ENCODE data around the gene TANGO2. TPM values are rescaled to one million over a fixed set of nuclear protein-coding genes. Genes with fewer than 3 reads are reported as not detected.

TANGO2 gene
- polyA plus RNA-seq, 1 of the 3 experiments (the other 2 are of a cell fraction) = 20.7 TPM

- Histone ChIP-seq H3K9me3 (no peaks in the 10 kb centered on the region), H3K4me2 (no peak overlapping the region), H3F3A (replicated peaks; ENCODE audit: insufficient read depth) (peaks cover 16% of the 10 kb centered on the region), H4K20me1 (ENCODE audit: insufficient read depth) (peaks cover 22% of the 10 kb centered on the region; the same call in 1 of the 2 replicates), H3K4me1 (ENCODE audit: control insufficient read depth in 1 of 2, insufficient read depth in 2 of 2, low read depth in 1 of 2, low read length in 1 of 2) (no peaks in the 10 kb centered on the region; a peak in 1 of 4 replicates), H3K9ac (no peak overlapping the region), H3K4me3 (ENCODE audit: low read depth in 2 of 2, low read length in 1 of 2) (no peak overlapping the region), H3K79me2 (ENCODE audit: insufficient read depth) (peaks cover 28% of the 10 kb centered on the region), H3K27me3 (ENCODE audit: insufficient read depth) (no peaks in the 10 kb centered on the region), H2AFZ (ENCODE audit: low read depth) (no peak overlapping the region), H3K9me2 (no peaks in the 10 kb centered on the region), H3K36me3 (replicated peaks in 1 of 2; ENCODE audit: control insufficient read depth in 1 of 2, insufficient read depth in 2 of 2, low read length in 1 of 2) (peaks cover 30 to 91% of the 10 kb centered on the region in 2 experiments), H3K27ac (ENCODE audit: low read depth in 2 of 2, low read length in 1 of 2) (no peak overlapping the region)
- CTCF ChIA-PET = no interaction called here
- 100% methylated on average over 1 of the region's 7 CpGs for WGBS (ENCODE audit: low lambda C conversion rate)
- DNase-seq = no peak
- TF ChIP-seq RAD21 (IDR thresholded peaks at IDR 0.05; ENCODE audit: low read length) (no peak), USF2 (IDR thresholded peaks at IDR 0.05; ENCODE audit: borderline replicate concordance, low read depth, low read length) (no peak), MEF2A (IDR thresholded peaks at IDR 0.05; ENCODE audit: borderline replicate concordance, low read depth) (no peak)
- POLR2A ChIA-PET = no interaction called here
These were observed 86.6 kb downstream of the TANGO2 start for GRCh38 chr22:20107471-20107901.

DNA sequence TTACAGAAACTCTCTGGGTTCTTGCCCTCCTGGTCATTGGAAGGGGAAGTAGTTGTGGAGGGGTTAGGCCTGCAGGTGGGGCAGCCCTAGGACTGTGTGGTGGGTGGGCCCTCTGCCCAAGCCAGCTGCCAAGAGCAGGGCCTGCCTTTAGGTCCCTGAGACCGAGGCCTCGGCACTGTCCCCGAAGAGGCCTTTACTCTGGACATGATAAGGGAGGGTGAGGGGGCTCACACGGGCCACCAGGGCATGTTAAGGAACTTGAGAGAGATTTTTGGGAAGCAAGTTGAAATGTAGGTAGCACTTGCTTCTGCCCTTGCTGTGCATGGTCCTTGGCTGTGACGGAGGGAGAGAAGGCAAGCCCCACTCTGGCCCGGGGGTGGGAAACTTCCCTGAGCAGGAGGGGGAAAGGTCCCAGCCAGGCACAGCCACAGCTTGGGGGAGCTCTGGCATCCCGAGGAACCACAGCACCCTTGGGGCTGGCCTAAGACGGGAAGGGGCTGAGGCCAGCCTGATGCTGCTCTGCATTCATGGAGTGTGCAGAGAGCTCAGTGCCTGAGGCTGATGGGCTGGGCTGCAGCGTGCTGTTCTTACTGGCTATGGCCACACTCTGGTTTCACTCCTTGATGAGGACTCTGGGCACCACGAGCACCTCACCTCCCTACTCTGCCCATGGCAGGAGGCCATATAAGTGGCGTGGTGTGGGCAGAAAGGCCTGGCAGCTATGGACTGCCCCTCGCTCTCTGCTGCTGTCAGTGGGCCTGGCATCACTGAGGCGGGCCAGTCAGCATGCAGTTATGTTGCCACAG lies 87.2 kb downstream of the TANGO2 start:
- H3F3A ChIP-seq (replicated peaks; ENCODE audit: insufficient read depth) = peaks cover 16% of the 10 kb centered on the region
- peaks cover 22% of the 10 kb centered on the region; the same call in 1 of the 2 replicates for H4K20me1 ChIP-seq (ENCODE audit: insufficient read depth)
- TF ChIP-seq POLR2AphosphoS5 (IDR thresholded peaks at IDR 0.05; ENCODE audit: low read depth, low read length) (no peak), SIN3A (IDR thresholded peaks at IDR 0.05; ENCODE audit: borderline replicate concordance, low read depth, low read length) (no peak), SMC3 (IDR thresholded peaks at IDR 0.05; ENCODE audit: low read depth, low read length) (no peak), MXI1 (IDR thresholded peaks at IDR 0.05; ENCODE audit: low read depth, low read length) (no peak), TEAD4 (IDR thresholded peaks at IDR 0.05; ENCODE audit: borderline replicate concordance, insufficient read depth) (no peak), NRF1 (IDR thresholded peaks at IDR 0.05; ENCODE audit: low read depth, low read length) (no peak), GATA2 (CRISPR knock-in tag; IDR thresholded peaks at IDR 0.05) (no peak), FOXM1 (IDR thresholded peaks at IDR 0.05; ENCODE audit: low read depth) (no peak), JUND (IDR thresholded peaks at IDR 0.05) (no peak), EZH2phosphoT487 (IDR thresholded peaks at IDR 0.05; ENCODE audit: borderline replicate concordance, low read depth) (no peak)
- peaks cover 24 to 94% of the 10 kb centered on the region in 2 experiments for H3K36me3 ChIP-seq (replicated peaks in 1 of 2; ENCODE audit: control insufficient read depth in 1 of 2, insufficient read depth in 2 of 2, low read length in 1 of 2)
- CTCF ChIA-PET = interaction anchor here (0.9 kb wide), 1 partner anchor 21 kb away, joined by 3 read pairs; no protein-coding TSS in a partner anchor
- no peaks in the 10 kb centered on the region; a peak in 1 of 4 replicates for H3K4me1 ChIP-seq (ENCODE audit: control insufficient read depth in 1 of 2, insufficient read depth in 2 of 2, low read depth in 1 of 2, low read length in 1 of 2)
- no peak overlapping the region for H3K27ac ChIP-seq (ENCODE audit: low read depth in 2 of 2, low read length in 1 of 2)
- H3K9ac ChIP-seq = no peak overlapping the region
- DNase-seq = no peak
- peaks cover 22% of the 10 kb centered on the region for H3K79me2 ChIP-seq (ENCODE audit: insufficient read depth)
- no peaks in the 10 kb centered on the region for H3K9me2 ChIP-seq
- no peaks in the 10 kb centered on the region for H3K9me3 ChIP-seq
- WGBS (ENCODE audit: low lambda C conversion rate) = 80% methylated on average over 6 of the region's 13 CpGs
- H3K4me3 ChIP-seq (ENCODE audit: low read depth in 2 of 2, low read length in 1 of 2) = no peak overlapping the region
- POLR2A ChIA-PET = no interaction called here
- H2AFZ ChIP-seq (ENCODE audit: low read depth) = no peak overlapping the region
- no peak overlapping the region for H3K4me2 ChIP-seq
- no peaks in the 10 kb centered on the region for H3K27me3 ChIP-seq (ENCODE audit: insufficient read depth)
